ENCODE results near the gene IPO13.

The IPO13 gene

DNA sequence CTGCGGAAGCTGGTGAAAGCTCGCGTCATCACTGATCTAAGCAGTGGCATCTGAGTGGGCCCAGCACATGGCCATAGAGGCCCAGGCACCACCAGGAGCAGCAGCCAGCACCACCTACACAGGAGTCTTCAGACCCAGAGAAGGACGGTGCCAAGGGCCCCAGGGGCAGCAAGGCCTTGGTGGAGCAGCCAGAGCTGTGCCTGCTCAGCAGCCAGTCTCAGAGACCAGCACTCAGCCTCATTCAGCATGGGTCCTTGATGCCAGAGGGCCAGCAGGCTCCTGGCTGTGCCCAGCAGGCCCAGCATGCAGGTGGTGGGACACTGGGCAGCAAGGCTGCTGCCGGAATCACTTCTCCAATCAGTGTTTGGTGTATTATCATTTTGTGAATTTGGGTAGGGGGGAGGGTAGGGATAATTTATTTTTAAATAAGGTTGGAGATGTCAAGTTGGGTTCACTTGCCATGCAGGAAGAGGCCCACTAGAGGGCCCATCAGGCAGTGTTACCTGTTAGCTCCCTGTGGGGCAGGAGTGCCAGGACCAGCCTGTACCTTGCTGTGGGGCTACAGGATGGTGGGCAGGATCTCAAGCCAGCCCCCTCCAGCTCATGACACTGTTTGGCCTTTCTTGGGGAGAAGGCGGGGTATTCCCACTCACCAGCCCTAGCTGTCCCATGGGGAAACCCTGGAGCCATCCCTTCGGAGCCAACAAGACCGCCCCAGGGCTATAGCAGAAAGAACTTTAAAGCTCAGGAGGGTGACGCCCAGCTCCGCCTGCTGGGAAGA, 16.4 kb upstream of the IPO13 start:
- DNase-seq (ENCODE audit: low spot score) = no peak

DNA sequence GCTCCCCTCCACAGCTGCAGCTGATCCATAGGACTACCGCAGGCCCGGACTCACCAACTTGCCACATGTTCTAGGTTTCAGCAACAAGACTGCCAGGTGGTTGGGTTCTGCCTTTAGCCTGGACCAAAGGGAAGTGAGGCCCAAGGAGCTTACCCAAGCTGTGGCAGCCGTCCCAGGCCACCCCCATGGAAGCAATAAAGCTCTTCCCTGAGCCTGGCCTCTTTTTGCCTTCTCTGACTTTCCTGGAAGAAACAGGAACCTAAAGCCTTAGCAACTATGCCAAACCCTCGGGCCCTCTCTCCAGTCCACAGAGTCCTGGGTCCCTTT, 15.8 kb upstream of the IPO13 start:
- DNase-seq (ENCODE audit: low spot score) = no peak

GRCh38 chr1:43931711-43932660, 14.8 kb upstream of the IPO13 start:
- DNase-seq (ENCODE audit: low spot score) = peak; percentile 23

DNA sequence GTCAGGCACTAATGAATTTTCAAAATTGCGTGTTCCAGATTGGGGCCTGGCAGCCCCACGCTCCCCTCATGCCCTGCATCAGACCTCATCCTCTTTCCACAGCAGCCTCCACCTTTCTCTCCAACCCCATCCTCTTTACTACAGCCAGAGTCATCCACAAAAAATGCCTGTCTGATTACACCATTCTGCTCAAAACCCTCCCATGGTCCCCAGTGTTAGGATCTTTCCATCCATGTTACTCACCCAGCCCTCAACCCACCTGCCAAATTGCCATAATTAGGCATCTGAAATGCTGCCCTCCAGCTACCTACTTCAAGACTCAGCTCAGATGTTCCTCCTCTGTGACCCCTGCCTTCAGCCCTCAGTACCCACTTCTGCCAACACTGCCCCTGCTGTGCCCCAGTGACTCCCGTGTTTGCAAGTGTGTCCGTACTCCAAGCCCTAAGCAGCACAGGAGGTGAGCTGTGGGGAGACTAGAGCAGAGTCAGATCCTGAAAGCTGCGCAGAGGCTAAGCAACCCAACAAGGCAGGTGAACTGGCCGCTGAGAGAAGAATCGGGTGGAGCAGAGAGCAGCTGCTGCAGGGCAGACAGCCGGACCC, 13.9 kb upstream of the IPO13 start:
- DNase-seq (ENCODE audit: low spot score) = peak; percentile 80

GRCh38 chr1:43933386-43934100, 13.2 kb upstream of the IPO13 start, which contains the start of gene ARTN:
Gene ARTN, plus strand, starts transcription at chr1:43933801. Its CDS starts 1,856 bp downstream, at chr1:43935657.
- DNase-seq (ENCODE audit: low spot score) = peak; percentile 50

- peak; percentile 85 for DNase-seq (ENCODE audit: low spot score)
Measured at GRCh38 chr1:43934101-43934985, 12.4 kb upstream of the IPO13 start.

- no peak for DNase-seq (ENCODE audit: low spot score)
Measured at GRCh38 chr1:43934986-43935324, 11.8 kb upstream of the IPO13 start.

- DNase-seq (ENCODE audit: low spot score) = peak; percentile 19
Measured at GRCh38 chr1:43935711-43936427, 10.9 kb upstream of the IPO13 start.

GRCh38 chr1:43936431-43937151, 10.2 kb upstream of the IPO13 start:
- peak; percentile 69 for DNase-seq (ENCODE audit: low spot score)

GRCh38 chr1:43937179-43937865, 9.4 kb upstream of the IPO13 start:
- DNase-seq (ENCODE audit: low spot score) = no peak

DNA sequence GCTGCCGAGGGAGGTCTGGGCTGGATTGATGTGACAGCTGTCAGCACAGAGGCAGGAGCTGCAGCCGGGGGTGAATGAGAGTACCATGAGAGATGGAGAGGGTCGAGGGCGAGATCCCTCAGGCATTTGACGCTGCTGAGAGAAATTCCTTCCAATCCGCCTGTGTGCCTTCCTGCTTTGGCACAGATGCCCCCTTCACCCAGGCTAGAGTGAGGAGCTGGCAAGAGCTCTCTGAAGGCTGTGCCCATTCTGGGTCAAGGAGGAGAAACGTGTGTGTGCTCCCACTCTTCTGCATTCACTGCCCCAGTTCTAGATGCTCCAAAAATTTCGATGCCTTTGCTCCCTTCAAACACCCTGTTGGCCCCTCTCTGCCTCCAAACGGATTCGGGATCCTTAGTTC, 8.4 kb upstream of the IPO13 start:
- DNase-seq (ENCODE audit: low spot score) = no peak

DNA sequence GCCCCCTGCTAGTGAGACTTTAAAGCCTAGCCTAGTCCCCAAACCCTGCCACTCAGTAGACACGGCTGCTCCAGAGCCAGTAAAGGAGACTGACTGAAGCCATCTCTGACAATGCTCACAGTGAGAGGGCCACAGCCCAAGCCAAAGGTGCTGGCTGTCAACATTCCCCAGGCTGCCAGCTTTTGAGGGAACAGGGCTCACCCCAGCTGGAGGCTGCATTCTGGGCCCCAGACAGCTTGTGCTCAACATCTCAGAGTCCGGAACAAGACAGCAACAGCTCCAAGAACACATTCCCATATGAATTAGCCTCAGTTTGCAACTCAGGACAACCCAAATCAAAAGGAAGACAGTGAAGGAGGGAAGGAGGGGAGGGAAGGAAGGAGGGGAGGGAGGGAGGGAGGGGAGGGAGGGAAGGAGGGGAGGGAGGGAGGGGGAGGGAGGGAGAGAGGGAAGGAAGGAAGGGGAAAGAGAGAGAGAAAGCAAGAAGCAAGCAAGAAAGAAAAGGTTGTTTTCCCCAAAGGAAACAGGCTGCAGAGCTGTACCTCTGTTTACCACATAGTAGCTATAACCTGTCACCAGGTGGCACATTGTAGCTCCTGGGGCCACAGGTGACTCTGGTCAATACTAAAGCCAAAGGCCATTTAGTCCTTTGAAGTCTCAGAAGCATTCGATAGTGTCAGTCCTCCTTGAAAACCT, 7.7 kb upstream of the IPO13 start:
- no peak for DNase-seq (ENCODE audit: low spot score)

DNA sequence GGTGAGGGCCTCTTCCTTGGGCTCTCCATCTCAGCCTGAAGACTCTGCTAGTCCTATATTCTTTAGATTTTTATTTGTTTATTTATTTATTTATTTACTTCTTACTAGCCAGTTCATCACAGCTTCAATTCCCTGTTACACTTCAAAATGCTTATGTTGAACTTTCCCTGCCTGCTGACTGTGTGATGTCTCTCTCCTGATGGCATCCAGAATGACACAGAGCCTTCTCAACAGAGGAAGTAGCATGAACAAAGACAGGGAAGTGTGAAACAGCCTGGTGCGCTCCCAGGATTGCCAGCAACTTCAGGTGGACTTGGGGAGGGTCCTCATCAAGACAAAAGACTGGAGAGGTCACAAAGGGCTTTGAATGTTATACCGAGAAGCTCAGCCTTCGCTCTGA, 4.3 kb upstream of the IPO13 start:
- no peak for DNase-seq (ENCODE audit: low spot score)

DNA sequence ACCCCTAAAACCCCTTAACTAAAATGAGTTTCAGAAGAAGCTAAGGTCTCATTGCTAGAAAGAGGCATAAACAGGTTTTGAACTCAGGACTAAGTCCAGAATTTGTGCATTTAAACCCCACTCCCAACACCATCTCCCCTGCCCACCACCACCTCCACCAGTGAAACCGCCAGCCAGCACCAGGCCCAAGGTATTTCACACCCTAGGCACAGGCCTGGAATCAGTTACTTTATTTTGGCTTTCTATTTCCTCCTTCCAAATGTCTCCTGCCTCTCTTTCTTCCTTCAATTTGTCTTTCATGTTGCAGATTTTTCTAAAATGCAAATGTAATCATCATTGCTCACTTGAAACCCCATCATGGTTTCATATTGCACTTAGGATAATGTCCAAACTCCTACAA, 1.9 kb upstream of the IPO13 start:
- no peak for DNase-seq (ENCODE audit: low spot score)

DNA sequence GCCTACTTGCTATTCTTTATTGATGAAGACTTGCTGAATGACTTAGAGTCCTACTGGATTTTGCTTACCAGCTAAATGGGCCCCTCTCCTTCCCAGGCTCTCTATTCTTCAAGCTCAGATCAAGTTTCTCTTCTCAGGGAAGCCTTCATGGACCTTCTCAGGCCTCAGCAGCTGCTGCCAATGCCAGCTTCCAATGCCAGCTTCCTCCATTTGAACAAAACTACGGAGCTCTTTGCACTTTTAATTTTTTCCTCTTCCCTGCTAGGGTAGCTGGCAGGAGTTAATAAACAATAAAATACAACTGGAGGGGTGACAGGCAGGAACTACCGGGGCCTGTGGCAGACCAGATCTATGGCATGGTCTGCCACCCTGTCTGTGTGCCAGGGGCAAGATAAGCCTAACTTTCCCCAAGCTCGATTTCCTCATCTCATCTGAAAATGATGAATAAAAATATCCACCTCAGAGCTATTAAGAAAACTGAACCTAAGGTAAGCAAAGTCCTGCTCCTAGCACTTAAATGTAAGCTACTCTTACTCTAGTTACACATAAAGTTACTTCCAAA, 995 bp upstream of the IPO13 start:
- DNase-seq (ENCODE audit: low spot score) = no peak

GRCh38 chr1:43947061-43947873, 517 bp downstream of the IPO13 start:
- peak; percentile 21 for DNase-seq (ENCODE audit: low spot score)

DNA sequence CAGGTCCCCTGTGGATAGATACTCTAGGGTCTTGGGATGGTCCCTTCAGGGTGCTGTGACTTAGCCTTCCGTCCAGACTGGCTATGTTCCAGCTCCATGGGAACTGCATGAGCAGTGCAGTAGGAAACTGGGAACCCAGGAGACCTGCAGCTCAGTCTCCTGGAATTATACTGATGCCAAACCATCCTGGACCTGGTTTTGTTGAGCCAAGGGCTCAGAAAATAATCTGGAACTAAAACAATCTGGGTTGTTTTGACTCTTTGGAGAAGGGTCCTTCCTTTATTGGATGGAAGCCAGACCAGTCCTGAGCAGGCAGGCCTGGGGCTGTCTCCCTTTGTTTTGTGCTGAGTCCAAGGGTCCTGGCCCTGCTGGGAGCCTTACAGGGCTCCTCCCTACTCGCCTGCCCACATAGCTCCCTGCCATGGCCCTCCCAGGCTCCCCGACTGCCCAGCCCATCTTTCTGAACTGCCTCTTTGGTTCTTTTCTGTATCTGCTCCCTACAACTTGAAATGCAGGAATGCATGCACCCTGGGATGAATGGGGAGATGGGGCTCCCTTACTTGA, 1.2 kb downstream of the IPO13 start:
- DNase-seq (ENCODE audit: low spot score) = peak; percentile 27
